DOHH2 (cell line): ENCODE measurements around the gene LAMA2.

Experiments
- H3F3A ChIP-seq: fragments of 200-600 bp; sonication (generic), shearing (Covaris generic); 2 replicates; pipeline ENCODE4 v1.6.0; 2016; ENCODE audit warnings: antibody characterized with exemption, mild to moderate bottlenecking; ENCODE audit not compliant: control insufficient read depth, insufficient read depth
- H3K27ac ChIP-seq: fragments of 200-600 bp; sonication (generic); 2 replicates; pipeline ENCODE4 v1.5.1; 2014; ENCODE audit warnings: low read depth, mild to moderate bottlenecking, low read length, moderate library complexity
- H3K27me3 ChIP-seq: fragments of 200-600 bp; sonication (generic); 2 replicates; pipeline ENCODE4 v1.6.1; 2014; ENCODE audit warnings: mild to moderate bottlenecking, low read length, mixed read lengths; ENCODE audit not compliant: control insufficient read depth
- H3K36me3 ChIP-seq: fragments of 200-600 bp; sonication (generic); 2 replicates; pipeline ENCODE4 v1.6.1; 2014; ENCODE audit warnings: mild to moderate bottlenecking, low read length, moderate library complexity, mixed read lengths; ENCODE audit not compliant: control insufficient read depth
- H3K4me1 ChIP-seq: fragments of 200-600 bp; sonication (generic); 2 replicates; pipeline ENCODE4 v1.6.1; 2014; ENCODE audit warnings: mild to moderate bottlenecking, low read length, mixed read lengths; ENCODE audit not compliant: control insufficient read depth
- H3K4me2 ChIP-seq: fragments of 200-600 bp; sonication (generic); 2 replicates; pipeline ENCODE4 v1.6.0; 2014; ENCODE audit warnings: mild to moderate bottlenecking, low read length, moderate library complexity
- H3K4me3 ChIP-seq: fragments of 200-600 bp; sonication (generic); 2 replicates; pipeline ENCODE4 v1.5.1; 2014; ENCODE audit warnings: mild to moderate bottlenecking, low read length, mixed read lengths
- H3K79me2 ChIP-seq: fragments of 200-600 bp; sonication (generic); 2 replicates; pipeline ENCODE4 v1.6.1; 2014; ENCODE audit warnings: mild to moderate bottlenecking, low read length, mixed read lengths; ENCODE audit not compliant: control insufficient read depth
- H3K9me2 ChIP-seq: fragments of 200-600 bp; sonication (generic); replicated peaks from 2 replicates; pipeline ENCODE4 v1.6.1; 2014; ENCODE audit warnings: mild to moderate bottlenecking, low read length, mixed read lengths; ENCODE audit not compliant: control insufficient read depth
- H3K9me3 ChIP-seq: fragments of 200-600 bp; sonication (generic); 2 replicates; pipeline ENCODE4 v1.6.1; 2014; ENCODE audit warnings: antibody characterized with exemption, low read length, mixed read lengths; ENCODE audit not compliant: control insufficient read depth, insufficient read depth
- H4K20me1 ChIP-seq: fragments of 200-600 bp; sonication (generic); 2 replicates; pipeline ENCODE4 v1.6.0; 2014; ENCODE audit warnings: low read depth, mild to moderate bottlenecking, antibody characterized with exemption, low read length, moderate library complexity; ENCODE audit not compliant: control insufficient read depth, insufficient read depth
- EZH2phosphoT487 ChIP-seq: fragments of 200-600 bp; sonication (generic); IDR thresholded peaks from 2 replicates; pipeline ENCODE4 v1.6.1; 2017; ENCODE audit warnings: borderline replicate concordance, mild to moderate bottlenecking, antibody characterized with exemption, low read length, moderate library complexity, mixed read lengths
- TF ChIP-seq, protein P1 (sequence below): fragments of 200-600 bp; sonication (generic); IDR thresholded peaks from one replicate; pipeline ENCODE4 v1.5.1; 2014; ENCODE audit warnings: antibody characterized with exemption, mild to moderate bottlenecking, low read depth, low read length; ENCODE audit not compliant: poor library complexity, severe bottlenecking

Gene LAMA2

GRCh38 chr6:129251669-129252376 lies 368.9 kb downstream of the LAMA2 start:
- Histone ChIP-seq H3K79me2 (no peaks in the 10 kb centered on the region), H3K4me2 (no peak overlapping the region), H3K36me3 (no peaks in the 10 kb centered on the region), H3F3A (no peaks in the 10 kb centered on the region), H3K4me3 (no peak overlapping the region), H4K20me1 (no peaks in the 10 kb centered on the region), H3K9me3 (no peaks in the 10 kb centered on the region), H3K27me3 (peaks cover 8% of the 10 kb centered on the region; the same call in 1 of the 2 replicates), H3K9me2 (no peaks in the 10 kb centered on the region), H3K4me1 (no peaks in the 10 kb centered on the region), H3K27ac (no peak overlapping the region)
- TF ChIP-seq EZH2phosphoT487, result no peak
- TF ChIP-seq, protein P1, sequence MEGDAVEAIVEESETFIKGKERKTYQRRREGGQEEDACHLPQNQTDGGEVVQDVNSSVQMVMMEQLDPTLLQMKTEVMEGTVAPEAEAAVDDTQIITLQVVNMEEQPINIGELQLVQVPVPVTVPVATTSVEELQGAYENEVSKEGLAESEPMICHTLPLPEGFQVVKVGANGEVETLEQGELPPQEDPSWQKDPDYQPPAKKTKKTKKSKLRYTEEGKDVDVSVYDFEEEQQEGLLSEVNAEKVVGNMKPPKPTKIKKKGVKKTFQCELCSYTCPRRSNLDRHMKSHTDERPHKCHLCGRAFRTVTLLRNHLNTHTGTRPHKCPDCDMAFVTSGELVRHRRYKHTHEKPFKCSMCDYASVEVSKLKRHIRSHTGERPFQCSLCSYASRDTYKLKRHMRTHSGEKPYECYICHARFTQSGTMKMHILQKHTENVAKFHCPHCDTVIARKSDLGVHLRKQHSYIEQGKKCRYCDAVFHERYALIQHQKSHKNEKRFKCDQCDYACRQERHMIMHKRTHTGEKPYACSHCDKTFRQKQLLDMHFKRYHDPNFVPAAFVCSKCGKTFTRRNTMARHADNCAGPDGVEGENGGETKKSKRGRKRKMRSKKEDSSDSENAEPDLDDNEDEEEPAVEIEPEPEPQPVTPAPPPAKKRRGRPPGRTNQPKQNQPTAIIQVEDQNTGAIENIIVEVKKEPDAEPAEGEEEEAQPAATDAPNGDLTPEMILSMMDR, result peak; percentile 72

DNA sequence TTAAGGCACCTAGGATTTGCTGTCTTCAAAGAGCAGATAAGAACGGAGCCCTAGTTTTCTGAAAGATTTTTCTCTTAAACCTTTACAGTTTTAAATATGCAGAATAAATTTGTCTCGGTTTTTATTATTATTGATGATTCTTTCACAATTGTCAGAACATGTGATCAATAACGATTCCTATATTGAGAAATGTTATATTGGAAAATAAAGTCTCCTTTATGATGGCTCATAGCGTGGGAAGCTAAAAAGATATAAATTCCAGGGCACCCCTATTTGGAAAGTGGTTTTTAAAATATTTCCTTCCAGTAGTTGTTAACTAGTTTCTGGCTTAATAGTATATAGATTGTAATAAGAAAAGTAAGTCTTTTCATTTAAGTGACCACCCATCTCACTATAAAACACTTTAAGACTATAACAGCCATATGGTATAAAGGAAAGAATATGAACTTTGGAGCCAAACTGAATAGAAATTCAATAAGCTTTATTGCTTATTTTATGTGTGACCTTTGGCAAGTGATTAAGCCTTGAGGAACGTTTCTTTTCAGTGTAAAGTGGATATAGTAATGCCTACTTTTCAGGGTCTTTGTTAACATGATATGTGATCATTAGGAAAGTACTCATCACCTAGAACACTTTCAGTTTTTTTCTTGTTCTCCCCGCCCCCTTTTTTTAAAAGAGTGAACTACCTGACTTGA lies 369.6 kb downstream of the LAMA2 start:
- no peak overlapping the region for H3K27ac ChIP-seq
- H3K4me2 ChIP-seq, result no peak overlapping the region
- H3K79me2 ChIP-seq, result no peaks in the 10 kb centered on the region
- no peaks in the 10 kb centered on the region for H3K9me3 ChIP-seq
- no peaks in the 10 kb centered on the region for H3K4me1 ChIP-seq
- H4K20me1 ChIP-seq, result no peaks in the 10 kb centered on the region
- H3K4me3 ChIP-seq, result no peak overlapping the region
- H3K9me2 ChIP-seq, result no peaks in the 10 kb centered on the region
- TF ChIP-seq, protein P1, result peak; percentile 6
- no peak for TF ChIP-seq EZH2phosphoT487
- no peaks in the 10 kb centered on the region for H3F3A ChIP-seq
- H3K27me3 ChIP-seq, result peaks cover 8% of the 10 kb centered on the region; the same call in 1 of the 2 replicates
- no peaks in the 10 kb centered on the region for H3K36me3 ChIP-seq

GRCh38 chr6:129253242-129253641 lies 370.3 kb downstream of the LAMA2 start:
- no peaks in the 10 kb centered on the region for H4K20me1 ChIP-seq
- H3K27ac ChIP-seq, result no peak overlapping the region
- H3K4me1 ChIP-seq, result no peaks in the 10 kb centered on the region
- no peak overlapping the region for H3K4me2 ChIP-seq
- no peak overlapping the region for H3K4me3 ChIP-seq
- H3K9me3 ChIP-seq, result no peaks in the 10 kb centered on the region
- H3K27me3 ChIP-seq, result peaks cover 8% of the 10 kb centered on the region; the same call in 1 of the 2 replicates
- no peaks in the 10 kb centered on the region for H3K36me3 ChIP-seq
- H3F3A ChIP-seq, result no peaks in the 10 kb centered on the region
- TF ChIP-seq, protein P1, result no peak
- no peak for TF ChIP-seq EZH2phosphoT487
- no peaks in the 10 kb centered on the region for H3K79me2 ChIP-seq
- H3K9me2 ChIP-seq, result no peaks in the 10 kb centered on the region
